Stimulated activated CD4-positive, alpha-beta T cell treated with anti-CD3 and anti-CD28 coated beads, Interleukin-4, amount 100 ng/mL, for 24 hours (primary cell): ENCODE results near the gene SHKBP1.
A peak's percentile ranks its signal among the peaks of the same experiment; 100 is the strongest.
"Not testable (repeated sequence)": the region's sequence is repeated elsewhere in the genome, so short reads cannot be mapped to it uniquely, and the experiment has no call there.

Source experiments
- DNase-seq: peaks from one replicate; pipeline ENCODE4 v3.0.0-alpha.2; 2020

SHKBP1 gene

DNA sequence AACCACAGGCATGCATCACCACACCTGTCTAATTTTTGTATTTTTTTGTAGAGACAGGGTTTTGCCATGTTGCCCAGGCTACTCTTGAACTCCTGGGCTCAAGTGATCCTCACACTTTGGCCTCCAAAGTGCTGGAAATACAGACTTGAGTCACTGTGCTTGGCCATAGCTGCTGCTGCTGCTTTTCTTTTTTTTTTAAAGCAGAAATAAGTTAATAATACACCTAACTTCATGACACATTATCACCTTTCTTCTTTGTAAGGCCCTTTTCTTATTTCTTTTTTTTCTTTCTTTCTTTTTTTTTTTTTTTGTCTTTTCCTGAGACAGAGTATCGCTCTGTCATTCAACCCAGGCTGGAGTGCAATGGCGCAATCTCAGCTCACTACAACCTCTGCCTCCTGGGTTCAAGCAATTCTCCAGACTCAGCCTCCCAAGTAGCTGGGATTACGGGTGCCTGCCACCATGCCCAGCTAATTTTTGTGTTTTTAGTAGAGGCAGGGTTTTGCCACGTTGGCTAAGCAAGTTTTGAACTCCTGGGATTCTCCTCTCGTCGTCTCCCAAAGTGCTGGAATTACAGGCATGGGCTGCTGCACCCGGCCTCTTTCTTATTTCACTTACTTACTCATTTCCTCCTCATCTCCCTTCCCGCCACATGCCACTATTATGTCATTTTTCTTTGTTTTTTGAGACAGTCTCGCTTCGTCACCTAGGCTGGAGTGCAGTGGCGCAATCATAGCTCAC, 8.7 kb downstream of the SHKBP1 start:
- DNase-seq, result no peak

DNA sequence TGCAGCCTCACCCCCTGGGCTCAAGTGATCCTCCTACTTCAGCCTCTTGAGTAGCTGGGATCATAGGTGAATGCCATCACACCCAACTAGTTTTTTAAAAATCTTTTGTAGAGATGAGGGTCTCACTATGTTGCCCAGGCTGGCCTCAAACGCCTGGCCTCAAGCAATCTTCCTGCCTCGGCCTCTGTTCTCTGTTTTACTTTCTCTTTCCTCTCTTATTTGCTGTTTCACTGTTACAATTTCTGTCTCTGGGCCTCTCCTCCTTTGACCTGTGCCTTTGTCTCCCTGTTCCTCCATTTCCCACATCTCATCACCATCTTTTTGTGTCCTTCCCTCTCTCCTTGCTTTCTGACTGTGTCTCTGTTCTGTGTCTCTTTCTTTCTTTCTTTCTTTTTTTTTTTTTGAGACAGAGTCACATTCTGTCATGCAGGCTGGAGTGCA, 9.3 kb downstream of the SHKBP1 start:
- DNase-seq, result no peak

GRCh38 chr19:40586611-40587010, 9.9 kb downstream of the SHKBP1 start:
- DNase-seq, result no peak

DNA sequence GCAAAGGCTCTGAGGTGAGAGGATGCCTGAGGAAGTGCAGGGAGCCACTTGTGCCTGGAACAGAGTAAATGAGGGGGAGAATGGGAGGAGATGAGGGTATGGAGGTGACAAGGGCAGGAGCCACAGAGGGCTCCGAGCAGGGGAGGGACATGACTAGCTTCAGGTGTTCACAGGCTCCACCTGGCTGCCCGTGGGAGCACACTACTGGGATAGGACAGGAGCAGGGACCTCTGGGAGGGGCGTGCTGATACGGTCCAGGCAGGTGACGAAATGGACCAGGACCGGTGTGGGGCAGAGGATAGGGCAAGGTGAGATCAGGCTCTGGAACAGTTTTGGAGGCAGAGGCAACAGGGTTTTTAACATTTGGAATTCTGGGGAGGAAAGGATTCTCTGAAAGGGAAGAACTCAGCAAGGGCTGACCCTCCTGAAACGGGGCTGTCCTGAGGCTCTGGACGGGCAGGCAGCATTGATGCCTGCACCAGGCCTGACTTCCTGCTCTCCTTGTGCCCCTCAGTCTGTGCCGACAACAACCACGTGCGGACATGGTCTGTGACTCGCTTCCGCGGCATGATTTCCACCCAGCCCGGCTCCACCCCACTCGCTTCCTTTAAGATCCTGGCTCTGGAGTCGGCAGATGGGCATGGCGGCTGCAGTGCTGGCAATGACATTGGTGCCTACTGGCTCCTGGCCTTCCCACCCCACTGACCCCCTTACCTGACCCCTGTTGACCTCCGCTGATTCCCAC, 11.6 kb downstream of the SHKBP1 start:
- DNase-seq, result no peak

GRCh38 chr19:40588926-40589569, 12.4 kb downstream of the SHKBP1 start:
- no peak for DNase-seq

GRCh38 chr19:40589591-40590429, 13.1 kb downstream of the SHKBP1 start:
- no peak for DNase-seq

GRCh38 chr19:40590464-40591265, 14.0 kb downstream of the SHKBP1 start:
- DNase-seq, result no peak

DNA sequence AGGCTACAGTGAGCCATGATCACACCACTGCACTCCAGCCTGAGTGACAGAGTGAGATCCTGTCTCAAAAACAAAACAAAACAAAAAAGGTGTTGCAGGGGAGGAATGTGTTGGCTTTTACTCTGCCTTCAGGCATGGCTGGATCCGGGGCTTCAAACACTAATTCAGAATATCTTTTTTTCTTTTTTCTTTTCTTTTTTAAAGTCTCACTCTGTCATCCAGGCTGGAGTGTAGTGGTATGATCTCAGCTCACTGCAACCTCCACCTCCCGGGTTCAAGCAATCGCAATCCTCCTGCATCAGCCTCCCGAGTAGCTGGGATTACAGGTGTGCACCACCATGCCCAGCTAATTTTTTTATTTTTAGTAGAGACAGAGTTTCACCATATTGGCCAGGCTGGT, 15.1 kb downstream of the SHKBP1 start:
- not testable (repeated sequence) for DNase-seq

DNA sequence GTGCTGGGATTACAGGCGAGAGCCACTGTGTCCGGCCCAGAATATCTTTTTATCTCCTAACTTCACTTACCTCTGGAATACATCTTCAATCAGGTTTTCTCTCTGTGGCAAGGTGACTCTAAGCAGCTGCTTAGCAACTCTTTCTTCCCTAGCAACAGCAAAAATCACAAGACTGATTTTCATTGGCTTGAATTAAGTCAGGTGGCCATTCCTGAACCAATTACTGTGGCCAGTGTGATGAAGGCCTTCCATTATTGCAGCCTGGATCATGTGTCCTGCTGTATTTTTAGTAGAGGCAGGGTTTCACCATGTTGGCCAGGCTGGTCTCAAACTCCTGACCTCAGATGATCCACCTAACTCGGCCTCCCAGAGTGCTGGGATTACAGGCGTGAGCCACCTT, 15.5 kb downstream of the SHKBP1 start:
- DNase-seq, result no peak

DNA sequence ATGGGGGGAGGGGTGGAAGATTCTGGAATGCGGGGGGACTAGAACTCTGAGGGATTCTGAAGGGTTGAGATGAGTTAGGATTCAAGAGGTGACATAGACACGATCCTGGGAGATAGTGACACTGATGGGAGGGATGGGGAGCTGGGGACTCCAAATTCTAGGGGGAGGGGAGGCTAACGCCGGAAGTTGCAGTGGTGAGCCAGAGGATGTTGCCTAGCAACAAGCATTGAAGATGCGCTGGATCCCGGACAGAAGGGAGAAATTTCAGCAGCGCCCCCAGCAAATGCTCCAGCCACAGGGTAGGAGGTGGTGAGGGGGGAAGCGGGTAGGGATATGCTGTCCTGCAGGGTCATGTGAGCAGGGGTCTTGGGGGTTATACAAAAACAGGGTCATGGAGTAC, 17.6 kb downstream of the SHKBP1 start:
- DNase-seq, result no peak

DNA sequence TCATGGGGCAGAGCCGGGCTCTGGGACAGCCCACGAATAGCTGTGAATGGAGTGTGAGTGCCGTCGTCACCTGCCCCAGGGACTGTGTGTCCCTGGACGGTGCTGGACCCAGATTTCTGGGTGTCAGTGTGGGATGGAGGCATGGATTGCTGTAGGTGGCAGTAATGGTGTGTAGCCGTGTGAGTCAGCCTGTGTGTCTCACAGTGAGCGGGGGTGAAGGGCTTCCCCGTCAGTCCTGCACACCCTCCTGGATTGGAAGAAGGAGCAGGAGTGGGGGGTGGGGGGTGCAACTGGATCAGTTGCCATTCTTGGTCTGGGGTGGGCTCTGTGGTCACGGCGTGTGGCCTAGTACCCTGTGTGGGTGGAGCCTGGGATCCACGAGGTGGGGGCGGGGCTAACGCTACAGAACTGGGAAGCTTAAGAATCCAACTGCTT, 18.0 kb downstream of the SHKBP1 start:
- no peak for DNase-seq

GRCh38 chr19:40596608-40597328, 20.1 kb downstream of the SHKBP1 start:
- DNase-seq, result no peak

- no peak for DNase-seq
These were observed 20.7 kb downstream of the SHKBP1 start for GRCh38 chr19:40597329-40597838.

DNA sequence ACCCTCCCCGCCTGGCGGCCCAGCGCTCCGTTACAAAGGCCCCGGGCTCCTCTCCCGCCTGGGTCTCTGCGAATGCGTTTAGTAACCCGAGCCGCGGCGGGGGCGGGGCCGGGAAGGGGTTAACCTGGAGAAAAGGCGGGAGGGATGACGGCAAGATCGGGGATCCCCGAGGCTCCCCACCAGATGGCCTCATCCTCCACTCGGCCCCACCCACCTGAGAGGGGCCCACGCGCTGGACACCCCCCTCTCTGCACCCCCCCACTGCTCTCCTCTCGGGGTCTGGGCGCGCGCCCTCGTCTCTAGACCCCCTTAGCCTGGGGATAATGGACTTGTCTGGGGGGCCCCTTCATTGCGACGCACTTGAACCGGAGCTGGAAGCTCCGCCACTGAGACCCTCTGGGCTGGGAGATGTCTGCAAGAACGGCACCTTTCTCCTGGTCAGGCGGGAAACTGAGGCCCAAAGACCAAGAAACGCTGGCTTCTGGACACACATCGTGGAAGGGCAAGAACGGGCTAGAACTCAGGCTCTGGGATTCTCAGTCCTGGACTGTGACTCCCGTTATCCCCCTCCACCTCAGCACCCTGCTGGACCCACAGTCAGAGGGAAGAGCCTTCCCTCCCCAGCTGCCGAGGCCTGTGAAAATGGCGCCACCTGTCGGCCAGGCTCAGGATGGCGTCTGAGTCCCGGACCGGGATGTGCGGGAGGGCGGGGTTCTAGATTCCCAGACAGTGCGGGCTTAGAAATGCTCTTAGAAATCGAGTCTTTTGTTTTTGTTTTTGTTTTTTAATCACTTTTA, 21.6 kb downstream of the SHKBP1 start:
- peak; percentile 86 for DNase-seq

- no peak for DNase-seq
These were observed 22.2 kb downstream of the SHKBP1 start for GRCh38 chr19:40598918-40599307.

- DNase-seq, result no peak
These were observed 22.7 kb downstream of the SHKBP1 start for GRCh38 chr19:40599331-40599901.

DNA sequence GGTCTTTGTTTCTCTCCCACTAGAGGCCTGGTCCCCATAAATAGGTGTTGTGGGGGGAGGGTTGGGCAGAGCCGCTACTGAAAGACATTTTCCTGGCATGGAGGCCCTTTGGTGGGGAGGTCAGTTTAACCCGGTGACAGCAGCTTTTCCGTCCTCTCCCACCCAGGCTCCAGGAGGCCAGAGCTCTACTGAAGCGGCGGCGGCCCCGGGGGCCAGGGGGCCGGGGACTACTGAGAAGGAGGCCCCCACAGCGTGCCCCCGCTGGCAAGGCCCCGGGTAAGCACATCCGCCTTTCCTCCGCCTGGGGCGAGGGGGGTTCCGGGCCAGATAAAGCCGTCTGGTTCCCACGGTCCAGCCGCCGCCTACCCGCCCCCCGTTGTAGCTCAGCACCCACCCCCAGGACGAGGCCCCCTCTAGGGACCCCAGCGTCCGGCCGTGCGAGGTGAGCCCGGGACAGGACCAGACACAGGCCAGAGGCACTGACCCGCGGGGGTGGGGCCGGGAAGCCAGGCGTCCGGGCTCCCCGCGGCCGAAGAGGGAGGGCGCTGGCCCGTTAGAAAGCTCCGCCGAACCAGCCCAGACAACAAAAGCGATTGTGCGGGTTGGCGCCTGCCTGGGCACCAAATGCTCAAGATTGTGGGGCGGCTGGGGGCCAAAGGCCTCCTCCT, 23.4 kb downstream of the SHKBP1 start:
- no peak for DNase-seq

DNA sequence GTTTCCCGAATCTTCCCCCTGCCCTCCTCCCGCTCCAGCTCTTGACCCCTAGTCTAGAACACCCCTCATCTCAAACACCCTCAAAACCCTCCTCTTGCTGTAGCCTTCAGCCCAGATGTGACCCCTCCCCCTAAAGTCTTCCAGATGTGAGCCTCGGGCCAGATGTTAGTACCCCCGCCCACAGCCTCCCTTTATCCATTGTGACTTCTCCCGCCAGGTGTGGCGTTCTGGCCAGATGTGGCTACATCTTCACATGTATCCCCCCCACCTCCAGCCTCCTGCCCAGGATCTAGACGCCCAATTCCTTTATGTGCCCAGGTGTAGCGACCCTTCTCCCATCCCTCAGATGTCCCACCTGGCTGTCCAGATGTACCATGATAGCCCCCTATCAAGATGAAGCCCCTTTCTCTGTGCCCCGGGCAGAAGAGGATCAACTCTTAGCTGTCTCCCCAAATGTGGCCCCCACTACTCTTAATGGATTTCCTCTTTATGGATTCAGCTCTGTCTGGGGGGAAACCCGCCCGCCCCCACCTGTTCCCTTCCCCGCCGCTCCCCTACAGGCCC, 24.0 kb downstream of the SHKBP1 start:
- DNase-seq, result no peak
